SK-N-MC (cell line): ENCODE data around the gene TTC8.

Experiments
- EZH2 ChIP-seq: fragments of 200-600 bp; sonication (generic); IDR thresholded peaks from one replicate; pipeline ENCODE4 v1.6.1; 2017; ENCODE audit warnings: antibody characterized with exemption
- POLR2AphosphoS5 ChIP-seq: IDR thresholded peaks from 2 replicates; pipeline ENCODE4 v1.6.1; 2012; ENCODE audit warnings: mild to moderate bottlenecking, low read depth, low read length, borderline replicate concordance

GRCh38 chr14:88908216-88908615 is 83.8 kb downstream of the TTC8 start:
- no peak for TF ChIP-seq EZH2
- no peak for TF ChIP-seq POLR2AphosphoS5
